OCI-M1 (cell line): Measurements from ENCODE around the gene PFKFB3.
"Not testable (repeated sequence)": the region's sequence is repeated elsewhere in the genome, so short reads cannot be mapped to it uniquely, and the experiment has no call there.

Experiments used
- DNase-seq: peaks from one replicate; lab custom pipeline; 2025; lab: John Stamatoyannopoulos, UW

The PFKFB3 gene

GRCh38 chr10:6272126-6272525 lies 69.4 kb downstream of the PFKFB3 start:
- no peak for DNase-seq

GRCh38 chr10:6273351-6273750 lies 70.6 kb downstream of the PFKFB3 start:
- DNase-seq, result no peak

- no peak for DNase-seq
These were observed 71.3 kb downstream of the PFKFB3 start for GRCh38 chr10:6274040-6274439.

- no peak for DNase-seq
These were observed 71.8 kb downstream of the PFKFB3 start for GRCh38 chr10:6274484-6274883.

- DNase-seq, result peak; percentile 5
These were observed 72.6 kb downstream of the PFKFB3 start for GRCh38 chr10:6275022-6275997.

- DNase-seq, result no peak
These were observed 73.6 kb downstream of the PFKFB3 start for GRCh38 chr10:6276356-6276755.

GRCh38 chr10:6278519-6279120 lies 75.9 kb downstream of the PFKFB3 start:
- DNase-seq, result no peak

GRCh38 chr10:6279540-6280267 lies 77.0 kb downstream of the PFKFB3 start:
- DNase-seq, result no peak

GRCh38 chr10:6280291-6280690 lies 77.6 kb downstream of the PFKFB3 start:
- DNase-seq, result no peak

GRCh38 chr10:6282454-6282958 lies 79.8 kb downstream of the PFKFB3 start:
- no peak for DNase-seq

GRCh38 chr10:6283655-6284054 lies 80.9 kb downstream of the PFKFB3 start:
- DNase-seq, result no peak

- not testable (repeated sequence) for DNase-seq
These were observed 87.9 kb downstream of the PFKFB3 start for GRCh38 chr10:6290621-6291020.

GRCh38 chr10:6292741-6293151 lies 90.0 kb downstream of the PFKFB3 start:
- no peak for DNase-seq

GRCh38 chr10:6296425-6296824 lies 93.7 kb downstream of the PFKFB3 start:
- DNase-seq, result peak; percentile 37

GRCh38 chr10:6296828-6297251 lies 94.1 kb downstream of the PFKFB3 start:
- DNase-seq, result no peak

- DNase-seq, result no peak
These were observed 94.8 kb downstream of the PFKFB3 start for GRCh38 chr10:6297522-6297921.

- peak; percentile 23 for DNase-seq
These were observed 95.2 kb downstream of the PFKFB3 start for GRCh38 chr10:6297951-6298381.

GRCh38 chr10:6298428-6298827 lies 95.7 kb downstream of the PFKFB3 start:
- DNase-seq, result no peak

- DNase-seq, result no peak
These were observed 96.5 kb downstream of the PFKFB3 start for GRCh38 chr10:6299234-6299633.

- no peak for DNase-seq
These were observed 97.0 kb downstream of the PFKFB3 start for GRCh38 chr10:6299743-6300105.

GRCh38 chr10:6300106-6300783 lies 97.5 kb downstream of the PFKFB3 start:
- DNase-seq, result no peak
